Spleen (tissue), 11 donors: ENCODE measurements around the gene SEZ6L2. TPM values are rescaled to one million over a fixed set of nuclear protein-coding genes. Genes with fewer than 3 reads are reported as not detected.
A peak's percentile ranks its signal among the peaks of the same experiment; 100 is the strongest.

Experiments
- DNase-seq: peaks from one replicate; pipeline ENCODE4 v3.0.0-alpha.2; 2020
- H3K27ac ChIP-seq, 8 donors: fragments of 200-600 bp; sonication (generic) in 7 of 8; 1 replicate in 4 of 8; 2 replicates in 4 of 8; pipeline versions ENCODE4 v1.5.0 to v1.8.0; 2016 to 2021; ENCODE audit warnings: inconsistent platforms in 4 of 8, mild to moderate bottlenecking in 4 of 8, moderate library complexity in 1 of 8
- H3K27me3 ChIP-seq, 7 donors: fragments of 200-600 bp; sonication (generic) in 6 of 7; replicated peaks in 1 of 7; 1 replicate in 4 of 7; 2 replicates in 3 of 7; pipeline versions ENCODE4 v1.5.0 to v1.8.0; 2016 to 2021; ENCODE audit warnings: inconsistent platforms in 3 of 7, mild to moderate bottlenecking in 1 of 7
- H3K36me3 ChIP-seq, 6 donors: fragments of 200-600 bp; sonication (generic) in 5 of 6; 1 replicate in 4 of 6; 2 replicates in 2 of 6; pipeline versions ENCODE4 v1.5.0 to v1.8.0; 2016 to 2021; ENCODE audit warnings: inconsistent platforms in 2 of 6
- H3K4me1 ChIP-seq, 6 donors: fragments of 200-600 bp; sonication (generic) in 5 of 6; 1 replicate in 3 of 6; 2 replicates in 3 of 6; pipeline versions ENCODE4 v1.5.0 to v1.8.0; 2016 to 2021; ENCODE audit warnings: inconsistent platforms in 3 of 6
- H3K4me3 ChIP-seq, 8 donors: fragments of 200-600 bp; sonication (generic) in 7 of 8; 1 replicate in 4 of 8; 2 replicates in 4 of 8; pipeline versions ENCODE4 v1.5.0 to v1.8.0; 2016 to 2021; ENCODE audit warnings: inconsistent platforms in 4 of 8, mild to moderate bottlenecking in 4 of 8, moderate library complexity in 2 of 8
- H3K9me3 ChIP-seq, 8 donors: fragments of 200-600 bp; sonication (generic) in 7 of 8; 1 replicate in 4 of 8; 2 replicates in 4 of 8; pipeline versions ENCODE4 v1.5.0 to v1.8.0; 2016 to 2021; ENCODE audit warnings: inconsistent platforms in 4 of 8
- POLR2A ChIP-seq, 3 donors: fragments of 450-650 bp; IDR thresholded peaks; one replicate each; pipeline ENCODE4 v1.5.1; 2017; ENCODE audit warnings: antibody characterized with exemption in 3 of 3, mild to moderate bottlenecking in 1 of 3
- POLR2AphosphoS5 ChIP-seq, 3 donors: sonication (generic); formaldehyde crosslinking; IDR thresholded peaks; one replicate each; pipeline ENCODE4 v1.5.1; 2017; ENCODE audit warnings: antibody characterized with exemption in 3 of 3
- WGBS, 5 donors: extraction: QIAGEN DNeasy Blood & Tissue Kit in 3 of 5; methylation state at CpG; one replicate each; pipeline versions ENCODE4 v1.1.5 to v1.1.7; 2013 to 2018; 5-methylcytosine and 5-hydroxymethylcytosine counted together
- intact Hi-C: fragments of 100-400 bp; cut with DNase I; formaldehyde crosslinking; loops from one replicate; pipeline ENCODE4 v1.15.0; 2023; ENCODE audit warnings: low total_unique reads
- polyA plus RNA-seq, 3 donors: library from polyadenylated mRNA; stranded (reverse); fragments of 200-250 nt; gene quantifications; one replicate each; pipeline ENCODE4 v1.2.1, GENCODE V29; 2013
- total RNA-seq, 7 donors: library from RNA; depleted of rRNA in 3 of 7; stranded (reverse); fragments of >200 nt in 3 of 7; fragmentation: NEBNext Ultra II Directional in 4 of 7; extraction: Animal tissue kit (Norgen Biotek cat#: 25700) in 4 of 7; gene quantifications; one replicate each; pipeline versions ENCODE4 v1.1.0 to v1.2.1, GENCODE V29; 2016 to 2021
- TF ChIP-seq, protein P1 (sequence below), 11 experiments: fragments of 200-600 bp in 7 of 11; fragments of 450-650 bp in 4 of 11; sonication (generic) in 4 of 11; IDR thresholded peaks in 8 of 11; conservative IDR thresholded peaks in 3 of 11; 1 replicate in 7 of 11; 2 replicates in 4 of 11; pipeline versions ENCODE4 v1.4.0 to v1.8.0; 2016 to 2021; ENCODE audit warnings: antibody characterized with exemption in 11 of 11, inconsistent platforms in 4 of 11, mild to moderate bottlenecking in 1 of 11
- donor health status: healthy with polysubstance abuse.
- donor health status: DM: no; HTN: no; CAD: no; lungs with moderate emphysema.
- donor health status: DM: no; HTN: no; CAD: no.
- donor health status: Bipolar disorder and iron deficiency.
- donor health status: healthy.
- donor health status: DM: no; HTN: no; CAD: no.
- donor health status: DM: yes; HTN: yes; CAD: no.

Gene SEZ6L2
- total and polyA plus RNA-seq, 10 donors: 0.35 to 4.1 (median 2.1) TPM

DNA sequence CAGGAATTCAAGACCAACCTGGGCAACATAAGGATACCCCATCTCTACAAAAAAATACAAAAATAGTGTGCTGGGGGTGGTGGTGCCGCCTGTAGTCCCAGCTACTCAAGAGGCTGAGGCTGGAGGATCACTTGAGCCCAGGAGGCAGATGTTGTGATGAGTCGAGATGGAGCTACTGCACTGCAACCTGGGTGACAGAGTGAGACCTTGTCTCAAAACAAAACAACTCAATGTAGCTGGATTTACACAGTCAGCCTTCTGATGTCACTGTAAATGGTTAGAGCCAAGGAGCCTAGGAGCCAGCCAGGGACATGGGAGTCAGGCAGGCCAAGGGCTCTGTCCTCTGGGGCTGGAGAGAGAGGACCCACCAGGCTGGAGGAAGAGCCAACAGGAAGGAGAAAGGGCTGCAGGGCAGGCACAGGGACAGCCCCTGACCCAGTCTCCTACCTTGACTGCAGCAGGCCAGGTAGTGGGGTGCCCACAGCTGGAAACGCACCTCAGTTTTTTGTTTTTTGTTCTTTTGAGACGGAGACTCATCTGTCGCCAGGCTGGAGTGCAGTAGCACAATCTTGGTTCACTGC lies 44.7 kb downstream of the SEZ6L2 start:
- Histone ChIP-seq H3K4me1 (peaks cover 0 to 15% (median 6%) of the 10 kb centered on the region in 6 donors), H3K27me3 (no peaks in the 10 kb centered on the region), H3K36me3 (peaks cover 0 to 35% (median 15%) of the 10 kb centered on the region in 6 donors), H3K27ac (no peak overlapping the region), H3K9me3 (no peaks in the 10 kb centered on the region), H3K4me3 (no peak overlapping the region)
- no peak for DNase-seq
- 88 to 93% (median 92%) methylated on average over 5 of the region's 5 CpGs for WGBS, 5 donors
- no peak for TF ChIP-seq POLR2A (IDR thresholded peaks at IDR 0.05)
- TF ChIP-seq POLR2AphosphoS5 (IDR thresholded peaks at IDR 0.05): no peak
- TF ChIP-seq, protein P1, sequence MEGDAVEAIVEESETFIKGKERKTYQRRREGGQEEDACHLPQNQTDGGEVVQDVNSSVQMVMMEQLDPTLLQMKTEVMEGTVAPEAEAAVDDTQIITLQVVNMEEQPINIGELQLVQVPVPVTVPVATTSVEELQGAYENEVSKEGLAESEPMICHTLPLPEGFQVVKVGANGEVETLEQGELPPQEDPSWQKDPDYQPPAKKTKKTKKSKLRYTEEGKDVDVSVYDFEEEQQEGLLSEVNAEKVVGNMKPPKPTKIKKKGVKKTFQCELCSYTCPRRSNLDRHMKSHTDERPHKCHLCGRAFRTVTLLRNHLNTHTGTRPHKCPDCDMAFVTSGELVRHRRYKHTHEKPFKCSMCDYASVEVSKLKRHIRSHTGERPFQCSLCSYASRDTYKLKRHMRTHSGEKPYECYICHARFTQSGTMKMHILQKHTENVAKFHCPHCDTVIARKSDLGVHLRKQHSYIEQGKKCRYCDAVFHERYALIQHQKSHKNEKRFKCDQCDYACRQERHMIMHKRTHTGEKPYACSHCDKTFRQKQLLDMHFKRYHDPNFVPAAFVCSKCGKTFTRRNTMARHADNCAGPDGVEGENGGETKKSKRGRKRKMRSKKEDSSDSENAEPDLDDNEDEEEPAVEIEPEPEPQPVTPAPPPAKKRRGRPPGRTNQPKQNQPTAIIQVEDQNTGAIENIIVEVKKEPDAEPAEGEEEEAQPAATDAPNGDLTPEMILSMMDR (IDR thresholded peaks at IDR 0.05 in 8 of 11, conservative IDR thresholded peaks at IDR 0.05 in 3 of 11): no peak
- intact Hi-C loops: no loop called here

- Histone ChIP-seq H3K9me3 (no peaks in the 10 kb centered on the region), H3K27ac (peak overlapping the region in 7 of 8 donors; percentile 60 to 82 (median 77)), H3K4me1 (peaks cover 0 to 22% (median 12%) of the 10 kb centered on the region in 6 donors), H3K36me3 (peaks cover 0 to 35% (median 3%) of the 10 kb centered on the region in 6 donors), H3K4me3 (no peak overlapping the region), H3K27me3 (no peaks in the 10 kb centered on the region)
- WGBS, 5 donors: 40 to 64% (median 59%) methylated on average over 7 of the region's 7 CpGs
- intact Hi-C loops: no loop called here
- no peak for DNase-seq
- TF ChIP-seq POLR2AphosphoS5 (IDR thresholded peaks at IDR 0.05) (peak in 1 of 3 donors; percentile 83), POLR2A (IDR thresholded peaks at IDR 0.05) (peak in 1 of 3 donors; percentile 28)
- TF ChIP-seq, protein P1 (IDR thresholded peaks at IDR 0.05 in 8 of 11, conservative IDR thresholded peaks at IDR 0.05 in 3 of 11): no peak
Measured at GRCh38 chr16:29852654-29853053, 46.7 kb downstream of the SEZ6L2 start.

- no peak overlapping the region for H3K27ac ChIP-seq
- intact Hi-C loops: no loop called here
- 86 to 98% (median 90%) methylated on average over 3 of the region's 3 CpGs for WGBS, 5 donors
- DNase-seq: no peak
- H3K9me3 ChIP-seq: no peaks in the 10 kb centered on the region
- H3K36me3 ChIP-seq: peaks cover 0 to 50% (median 20%) of the 10 kb centered on the region in 6 donors
- no peaks in the 10 kb centered on the region for H3K27me3 ChIP-seq
- H3K4me3 ChIP-seq: no peak overlapping the region
- H3K4me1 ChIP-seq: peaks cover 0 to 22% (median 12%) of the 10 kb centered on the region in 6 donors
- no peak for TF ChIP-seq POLR2A (IDR thresholded peaks at IDR 0.05)
- TF ChIP-seq POLR2AphosphoS5 (IDR thresholded peaks at IDR 0.05): peak in 1 of 3 donors; percentile 27
- TF ChIP-seq, protein P1 (IDR thresholded peaks at IDR 0.05 in 8 of 11, conservative IDR thresholded peaks at IDR 0.05 in 3 of 11): no peak
Measured at GRCh38 chr16:29850998-29851397, 48.4 kb downstream of the SEZ6L2 start.

DNA sequence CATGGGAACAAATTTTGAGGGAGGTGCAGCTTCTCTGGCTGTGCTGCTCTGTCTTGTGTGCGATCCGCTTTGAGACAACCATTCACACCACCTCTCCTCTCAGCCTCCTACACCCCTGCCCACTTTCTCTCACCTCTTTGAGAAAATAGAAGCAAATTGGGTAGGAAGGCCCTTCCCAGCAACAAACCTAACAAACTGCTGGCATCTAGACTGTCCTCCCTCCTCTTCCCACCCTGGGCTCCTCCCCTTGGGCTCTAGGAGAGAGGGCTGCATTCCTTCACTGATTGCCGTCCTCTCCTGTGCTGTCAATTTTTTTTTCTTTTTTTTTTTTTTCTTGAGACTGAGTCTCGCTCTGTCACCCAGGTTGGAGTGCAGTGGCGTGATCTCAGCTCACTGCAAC lies 49.8 kb downstream of the SEZ6L2 start:
- no peak for DNase-seq
- H3K36me3 ChIP-seq: peaks cover 0 to 65% (median 35%) of the 10 kb centered on the region in 6 donors
- H3K4me3 ChIP-seq: no peak overlapping the region
- 80 to 89% (median 88%) methylated on average over 5 of the region's 5 CpGs for WGBS, 5 donors
- intact Hi-C loops: no loop called here
- no peaks in the 10 kb centered on the region for H3K9me3 ChIP-seq
- TF ChIP-seq POLR2AphosphoS5 (IDR thresholded peaks at IDR 0.05): no peak
- TF ChIP-seq POLR2A (IDR thresholded peaks at IDR 0.05): no peak
- TF ChIP-seq, protein P1 (IDR thresholded peaks at IDR 0.05 in 8 of 11, conservative IDR thresholded peaks at IDR 0.05 in 3 of 11): no peak
- no peaks in the 10 kb centered on the region for H3K27me3 ChIP-seq
- H3K4me1 ChIP-seq: peaks cover 0 to 22% (median 12%) of the 10 kb centered on the region in 6 donors
- peak overlapping the region in 2 of 8 donors; percentile 18 to 33 for H3K27ac ChIP-seq
